ENCODE data around the gene PCDHGB5. TPM values are rescaled to one million over a fixed set of nuclear protein-coding genes. Genes with fewer than 3 reads are reported as not detected.

PCDHGB5 gene
- total RNA-seq, 2 donors from 2014 or later, result 1.3 to 17.3 TPM

GRCh38 chr5:141354900-141355469 is 42.8 kb upstream of the PCDHGB5 start, which contains the start of gene PCDHGA4:
PCDHGA4 (plus strand) TSS chr5:141355021; CDS start chr5:141355108, 87 bp downstream.
- Histone ChIP-seq H3K27me3 (ENCODE audit: control insufficient read depth, insufficient read depth, low read length, poor library complexity, severe bottlenecking) (no peaks in the 10 kb centered on the region), H3K4me3 (ENCODE audit: low read length) (no peak within 1 kb of the TSS), H3K36me3 (ENCODE audit: control insufficient read depth, insufficient read depth, low read length) (no peaks in the 10 kb centered on the region), H3K4me1 (ENCODE audit: control insufficient read depth, insufficient read depth, low read length) (no peaks in the 10 kb centered on the region), H3K9ac (ENCODE audit: extremely low read depth, low read length, poor library complexity, severe bottlenecking) (no peak within 1 kb of the TSS), H3K9me3 (ENCODE audit: control insufficient read depth, low read length) (peaks cover 66% of the 10 kb centered on the region), H3K27ac (ENCODE audit: low read depth, low read length) (no peak within 1 kb of the TSS)
- Mint-ChIP-seq H3K4me1 (no peaks in the 10 kb centered on the region), H3K36me3 (ENCODE audit: low read depth) (peaks cover 57% of the 10 kb centered on the region), H3K4me3 (no peak within 1 kb of the TSS), H3K27me3 (ENCODE audit: insufficient read depth) (peaks cover 1% of the 10 kb centered on the region), H3K27ac (no peak within 1 kb of the TSS), H3K9me3 (peaks cover 68% of the 10 kb centered on the region)
- 94 to 96% methylated on average over 28 to 29 of the region's 29 CpGs for WGBS, 2 experiments (ENCODE audit: insufficient coverage in 1 of 2, insufficient read length in 1 of 2)
- DNase-seq, result no peak
- TF ChIP-seq, protein P1, sequence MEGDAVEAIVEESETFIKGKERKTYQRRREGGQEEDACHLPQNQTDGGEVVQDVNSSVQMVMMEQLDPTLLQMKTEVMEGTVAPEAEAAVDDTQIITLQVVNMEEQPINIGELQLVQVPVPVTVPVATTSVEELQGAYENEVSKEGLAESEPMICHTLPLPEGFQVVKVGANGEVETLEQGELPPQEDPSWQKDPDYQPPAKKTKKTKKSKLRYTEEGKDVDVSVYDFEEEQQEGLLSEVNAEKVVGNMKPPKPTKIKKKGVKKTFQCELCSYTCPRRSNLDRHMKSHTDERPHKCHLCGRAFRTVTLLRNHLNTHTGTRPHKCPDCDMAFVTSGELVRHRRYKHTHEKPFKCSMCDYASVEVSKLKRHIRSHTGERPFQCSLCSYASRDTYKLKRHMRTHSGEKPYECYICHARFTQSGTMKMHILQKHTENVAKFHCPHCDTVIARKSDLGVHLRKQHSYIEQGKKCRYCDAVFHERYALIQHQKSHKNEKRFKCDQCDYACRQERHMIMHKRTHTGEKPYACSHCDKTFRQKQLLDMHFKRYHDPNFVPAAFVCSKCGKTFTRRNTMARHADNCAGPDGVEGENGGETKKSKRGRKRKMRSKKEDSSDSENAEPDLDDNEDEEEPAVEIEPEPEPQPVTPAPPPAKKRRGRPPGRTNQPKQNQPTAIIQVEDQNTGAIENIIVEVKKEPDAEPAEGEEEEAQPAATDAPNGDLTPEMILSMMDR (conservative IDR thresholded peaks at IDR 0.05), result peak; percentile 68

DNA sequence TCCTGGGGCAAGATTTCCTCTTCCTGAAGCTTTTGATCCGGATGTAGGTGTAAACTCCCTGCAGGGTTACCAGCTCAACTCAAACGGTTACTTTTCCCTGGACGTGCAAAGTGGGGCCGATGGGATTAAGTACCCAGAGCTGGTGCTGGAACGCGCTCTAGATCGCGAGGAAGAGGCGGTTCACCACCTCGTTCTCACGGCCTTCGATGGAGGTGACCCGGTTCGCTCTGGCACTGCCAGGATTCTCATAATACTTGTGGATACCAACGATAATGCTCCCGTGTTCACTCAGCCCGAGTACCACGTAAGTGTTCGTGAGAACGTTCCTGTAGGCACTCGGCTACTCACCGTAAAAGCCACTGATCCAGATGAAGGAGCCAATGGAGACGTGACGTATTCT is 42.1 kb upstream of the PCDHGB5 start:
- H3K9me3 ChIP-seq (ENCODE audit: control insufficient read depth, low read length), result peaks cover 66% of the 10 kb centered on the region
- peaks cover 68% of the 10 kb centered on the region for H3K9me3 Mint-ChIP-seq
- WGBS, 2 experiments (ENCODE audit: insufficient coverage in 1 of 2, insufficient read length in 1 of 2), result 92 to 95% methylated on average over 24 of the region's 24 CpGs

GRCh38 chr5:141356133-141356532 is 41.6 kb upstream of the PCDHGB5 start:
- Histone ChIP-seq H3K4me1 (ENCODE audit: control insufficient read depth, insufficient read depth, low read length) (no peaks in the 10 kb centered on the region), H3K9me3 (ENCODE audit: control insufficient read depth, low read length) (peaks cover 66% of the 10 kb centered on the region), H3K27ac (ENCODE audit: low read depth, low read length) (no peak overlapping the region), H3K36me3 (ENCODE audit: control insufficient read depth, insufficient read depth, low read length) (no peaks in the 10 kb centered on the region), H3K4me3 (ENCODE audit: low read length) (no peak overlapping the region), H3K27me3 (ENCODE audit: control insufficient read depth, insufficient read depth, low read length, poor library complexity, severe bottlenecking) (no peaks in the 10 kb centered on the region), H3K9ac (ENCODE audit: extremely low read depth, low read length, poor library complexity, severe bottlenecking) (no peak overlapping the region)
- H3K9me3 Mint-ChIP-seq, result peaks cover 68% of the 10 kb centered on the region
- H3K4me3 Mint-ChIP-seq, result no peak overlapping the region
- no peaks in the 10 kb centered on the region for H3K4me1 Mint-ChIP-seq
- DNase-seq, result no peak
- TF ChIP-seq, protein P1 (conservative IDR thresholded peaks at IDR 0.05), result no peak
- H3K27me3 Mint-ChIP-seq (ENCODE audit: insufficient read depth), result no peaks in the 10 kb centered on the region
- H3K36me3 Mint-ChIP-seq (ENCODE audit: low read depth), result peaks cover 57% of the 10 kb centered on the region
- WGBS, 2 experiments (ENCODE audit: insufficient coverage in 1 of 2, insufficient read length in 1 of 2), result 80 to 96% methylated on average over 4 to 5 of the region's 5 CpGs
- no peak overlapping the region for H3K27ac Mint-ChIP-seq

More for the DNA sequence above, 42.1 kb upstream of the PCDHGB5 start:
- H3K4me1 Mint-ChIP-seq, result no peaks in the 10 kb centered on the region
- no peak overlapping the region for H3K4me3 ChIP-seq (ENCODE audit: low read length)
- no peaks in the 10 kb centered on the region for H3K4me1 ChIP-seq (ENCODE audit: control insufficient read depth, insufficient read depth, low read length)
- no peaks in the 10 kb centered on the region for H3K27me3 ChIP-seq (ENCODE audit: control insufficient read depth, insufficient read depth, low read length, poor library complexity, severe bottlenecking)
- H3K27ac Mint-ChIP-seq, result no peak overlapping the region
- DNase-seq, result no peak
- H3K4me3 Mint-ChIP-seq, result no peak overlapping the region
- H3K9ac ChIP-seq (ENCODE audit: extremely low read depth, low read length, poor library complexity, severe bottlenecking), result no peak overlapping the region
- no peaks in the 10 kb centered on the region for H3K27me3 Mint-ChIP-seq (ENCODE audit: insufficient read depth)
- TF ChIP-seq, protein P1 (conservative IDR thresholded peaks at IDR 0.05), result no peak
- H3K36me3 ChIP-seq (ENCODE audit: control insufficient read depth, insufficient read depth, low read length), result no peaks in the 10 kb centered on the region
- peaks cover 57% of the 10 kb centered on the region for H3K36me3 Mint-ChIP-seq (ENCODE audit: low read depth)
- H3K27ac ChIP-seq (ENCODE audit: low read depth, low read length), result no peak overlapping the region

All from endodermal cell (in vitro differentiated cells).